Astrocyte of the spinal cord (primary cell): ENCODE measurements around the gene GPBP1.
A peak's percentile ranks its signal among the peaks of the same experiment; 100 is the strongest.
"Not testable (repeated sequence)": the region's sequence is repeated elsewhere in the genome, so short reads cannot be mapped to it uniquely, and the experiment has no call there.

ENCODE experiments used
- DNase-seq: peaks from one replicate; pipeline ENCODE4 v3.0.0; 2011; ENCODE audit warnings: low read depth, low spot score
- H3K4me3 ChIP-seq: 2 replicates; pipeline ENCODE4 v1.5.1; 2011; ENCODE audit warnings: low read depth, mild to moderate bottlenecking, low read length, moderate library complexity
- CTCF ChIP-seq: IDR thresholded peaks from 2 replicates; pipeline ENCODE4 v1.5.1; 2012; ENCODE audit warnings: low read depth, mild to moderate bottlenecking, low read length, inconsistent platforms
- in situ Hi-C: cut with HindIII; loops from 2 replicates; pipeline ENCODE4 v1.10.0; 2017; ENCODE audit warnings: low sequenced_read_pairs

The GPBP1 gene

GRCh38 chr5:57177479-57178156 lies 3.8 kb downstream of the GPBP1 start:
- TF ChIP-seq CTCF, result no peak
- H3K4me3 ChIP-seq, result peak overlapping the region; percentile 15
- in situ Hi-C loops, result no loop called here
- DNase-seq, result no peak

GRCh38 chr5:57178238-57178637 lies 4.4 kb downstream of the GPBP1 start:
- DNase-seq, in situ Hi-C loops: not testable (repeated sequence)
- H3K4me3 ChIP-seq, result peak overlapping the region; percentile 8

GRCh38 chr5:57179262-57180200 lies 5.7 kb downstream of the GPBP1 start:
- H3K4me3 ChIP-seq, result no peak overlapping the region
- DNase-seq, result no peak
- no peak for TF ChIP-seq CTCF
- in situ Hi-C loops, result no loop called here

- TF ChIP-seq CTCF, result no peak
- no peak for DNase-seq
- in situ Hi-C loops, result no loop called here
- H3K4me3 ChIP-seq, result no peak overlapping the region
These were observed 7.3 kb downstream of the GPBP1 start for GRCh38 chr5:57181154-57181553.

- no peak for DNase-seq
- in situ Hi-C loops, result no loop called here
- no peak for TF ChIP-seq CTCF
- no peak overlapping the region for H3K4me3 ChIP-seq
These were observed 10.5 kb downstream of the GPBP1 start for GRCh38 chr5:57184322-57184721.

GRCh38 chr5:57185313-57185712 lies 11.5 kb downstream of the GPBP1 start:
- no peak for DNase-seq
- in situ Hi-C loops, result no loop called here
- H3K4me3 ChIP-seq, result no peak overlapping the region
- TF ChIP-seq CTCF, result no peak

- DNase-seq, result no peak
- in situ Hi-C loops, result no loop called here
- no peak for TF ChIP-seq CTCF
- H3K4me3 ChIP-seq, result no peak overlapping the region
These were observed 12.3 kb downstream of the GPBP1 start for GRCh38 chr5:57186194-57186593.

- DNase-seq, in situ Hi-C loops: not testable (repeated sequence)
These were observed 14.1 kb downstream of the GPBP1 start for GRCh38 chr5:57187977-57188376.

More at GRCh38 chr5:57187977-57188376, 14.1 kb downstream of the GPBP1 start:
- not testable (repeated sequence) for H3K4me3 ChIP-seq
